ENCODE data around the gene HOXA3.

The HOXA3 gene

DNA sequence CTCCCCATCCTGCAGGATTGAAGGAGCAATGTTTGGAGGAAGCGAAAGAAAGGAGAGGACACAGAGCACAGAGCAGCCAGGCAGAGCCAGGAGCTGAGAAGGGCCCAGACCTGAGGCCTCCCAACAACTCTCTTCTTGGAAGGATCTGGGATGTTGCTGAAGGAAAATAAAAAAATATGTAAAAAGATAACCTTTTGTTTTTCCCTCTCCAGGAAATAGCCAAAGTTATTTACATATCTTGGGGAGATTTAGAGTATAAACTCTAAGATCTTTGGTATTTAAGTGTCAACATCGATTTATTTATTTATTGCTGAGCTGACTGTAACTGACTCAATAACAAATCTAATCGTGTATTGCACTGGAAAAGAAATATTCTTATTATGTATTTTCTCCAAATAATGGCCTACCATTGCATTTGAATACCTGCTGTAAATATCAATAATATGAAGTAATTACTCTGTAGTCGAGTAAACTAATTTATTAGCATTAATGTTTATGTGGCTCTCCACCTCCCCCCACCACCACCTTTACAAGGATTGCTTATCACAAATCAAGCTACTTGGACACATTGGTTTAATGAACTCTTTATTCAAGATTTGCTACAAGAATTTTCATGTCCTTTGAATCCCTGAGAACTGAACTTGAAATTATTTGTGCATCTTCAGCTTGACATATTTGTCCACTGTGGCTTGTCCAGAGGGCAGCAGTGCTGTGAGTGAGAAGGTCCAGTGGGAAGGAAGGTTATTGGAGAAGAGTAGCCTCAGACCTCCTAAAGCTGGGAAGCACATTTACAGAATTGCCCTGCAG lies 34.5 kb upstream of the HOXA3 start:
- peak overlapping the region; percentile 89 for H3K27ac ChIP-seq (ENCODE audit: low read depth, low read length)
- H3K4me1 ChIP-seq (ENCODE audit: control insufficient read depth, insufficient read depth, low read length): peaks cover 13% of the 10 kb centered on the region
- peak overlapping the region; percentile 72 for H3K4me3 ChIP-seq (ENCODE audit: low read length)
- H3K36me3 ChIP-seq (ENCODE audit: control insufficient read depth, insufficient read depth, low read length): no peaks in the 10 kb centered on the region
- H3K9ac ChIP-seq (ENCODE audit: low read length): peak overlapping the region; percentile 61
- H3K27me3 ChIP-seq (ENCODE audit: control insufficient read depth, insufficient read depth, low read length): peaks cover 6% of the 10 kb centered on the region

DNA sequence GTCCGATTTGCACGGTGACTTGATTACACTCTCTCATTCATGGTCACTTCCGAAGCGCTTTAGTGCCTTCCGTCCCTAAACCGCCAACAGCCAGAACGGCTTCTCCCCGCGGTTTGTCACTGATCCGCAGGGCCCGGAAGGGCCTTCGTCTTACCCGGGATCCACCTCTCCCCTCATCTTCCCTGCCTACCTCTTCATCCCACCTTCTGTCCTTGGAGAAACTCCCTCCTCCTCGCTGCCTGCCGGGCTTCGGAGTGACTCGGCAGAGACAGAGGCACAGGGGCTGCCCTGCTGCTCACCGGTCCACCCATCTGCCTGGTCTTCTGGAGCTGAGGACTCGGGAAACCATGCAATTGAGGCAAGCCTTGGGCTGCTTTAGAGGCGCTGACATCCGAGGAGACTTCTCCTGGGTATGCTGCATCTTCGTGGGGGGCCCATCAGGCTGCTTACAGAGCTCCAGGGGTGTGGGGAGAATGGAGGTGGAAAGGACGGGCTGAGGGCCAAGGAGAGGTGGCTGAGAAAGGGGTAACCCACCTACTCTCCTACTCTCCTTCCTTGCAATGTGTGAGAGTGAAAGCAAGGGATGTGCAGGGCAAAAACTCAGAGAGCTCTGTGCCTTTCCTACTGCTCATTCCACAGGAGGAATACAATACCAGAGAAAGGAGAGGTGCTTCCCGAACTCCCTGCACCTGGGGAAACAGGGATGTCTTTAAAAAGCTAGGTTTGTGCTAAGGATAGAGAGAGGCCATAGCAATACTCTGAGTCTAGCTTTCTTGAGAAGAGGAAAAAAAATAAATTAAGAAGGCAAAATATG lies 33.7 kb upstream of the HOXA3 start:
- Histone ChIP-seq H3K4me1 (ENCODE audit: control insufficient read depth, insufficient read depth, low read length) (peaks cover 16% of the 10 kb centered on the region), H3K9ac (ENCODE audit: low read length) (peak overlapping the region; percentile 59), H3K27me3 (ENCODE audit: control insufficient read depth, insufficient read depth, low read length) (peaks cover 3% of the 10 kb centered on the region), H3K27ac (ENCODE audit: low read depth, low read length) (peak overlapping the region; percentile 89), H3K4me3 (ENCODE audit: low read length) (peak overlapping the region; percentile 72), H3K36me3 (ENCODE audit: control insufficient read depth, insufficient read depth, low read length) (no peaks in the 10 kb centered on the region)

DNA sequence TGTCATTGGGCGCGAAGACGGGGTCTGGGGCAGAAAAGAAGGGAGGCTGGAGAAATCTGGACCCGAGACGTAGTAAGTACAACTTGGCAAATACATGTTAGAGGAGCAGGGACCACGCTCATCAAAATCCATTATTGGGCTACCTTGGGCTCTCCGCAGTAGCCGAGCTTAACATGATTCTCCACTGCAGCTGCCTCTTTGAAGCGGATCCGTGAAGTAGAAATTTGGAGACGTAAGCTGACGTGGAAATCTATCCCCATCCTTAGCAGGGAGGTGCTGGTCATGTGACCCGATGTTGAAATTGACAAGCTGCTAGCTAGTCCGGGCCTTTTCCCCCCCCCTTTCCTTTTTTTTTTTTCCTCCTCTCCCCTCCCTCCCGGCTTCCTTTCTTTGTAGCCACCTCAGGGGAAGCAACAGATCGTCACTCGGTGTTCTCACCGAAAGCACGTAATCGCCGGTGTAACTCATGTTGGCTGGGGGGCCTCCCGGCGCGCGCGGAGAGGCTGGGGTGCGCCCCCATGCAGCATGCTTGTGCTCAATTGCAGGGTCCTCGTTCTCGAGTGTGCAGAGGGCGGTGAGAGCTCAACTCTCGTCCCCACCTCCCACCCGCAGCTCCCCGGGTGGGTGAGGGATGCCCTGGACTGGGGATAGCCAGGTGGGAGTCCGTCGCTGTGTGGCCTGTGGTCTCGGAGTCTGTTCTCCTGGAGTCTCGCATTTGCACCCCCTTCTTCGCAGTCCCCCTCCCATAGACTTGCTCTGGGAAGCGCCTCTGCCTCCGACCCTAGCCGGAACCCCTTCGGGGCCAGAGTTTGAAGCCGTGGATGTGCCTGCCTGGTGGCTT lies 32.9 kb upstream of the HOXA3 start, which contains the start of gene HOXA11:
Gene HOXA11 (minus strand): TSS at position 220 of the 841 bp plus-strand sequence. CDS start 88 bp downstream, at position 132.
- Histone ChIP-seq H3K36me3 (ENCODE audit: control insufficient read depth, insufficient read depth, low read length) (no peaks in the 10 kb centered on the region), H3K4me1 (ENCODE audit: control insufficient read depth, insufficient read depth, low read length) (peaks cover 22% of the 10 kb centered on the region), H3K4me3 (ENCODE audit: low read length) (peak within 1 kb of the TSS; percentile 72), H3K27me3 (ENCODE audit: control insufficient read depth, insufficient read depth, low read length) (peaks cover 3% of the 10 kb centered on the region), H3K27ac (ENCODE audit: low read depth, low read length) (peak within 1 kb of the TSS; percentile 96), H3K9ac (ENCODE audit: low read length) (peak within 1 kb of the TSS; percentile 67)

DNA sequence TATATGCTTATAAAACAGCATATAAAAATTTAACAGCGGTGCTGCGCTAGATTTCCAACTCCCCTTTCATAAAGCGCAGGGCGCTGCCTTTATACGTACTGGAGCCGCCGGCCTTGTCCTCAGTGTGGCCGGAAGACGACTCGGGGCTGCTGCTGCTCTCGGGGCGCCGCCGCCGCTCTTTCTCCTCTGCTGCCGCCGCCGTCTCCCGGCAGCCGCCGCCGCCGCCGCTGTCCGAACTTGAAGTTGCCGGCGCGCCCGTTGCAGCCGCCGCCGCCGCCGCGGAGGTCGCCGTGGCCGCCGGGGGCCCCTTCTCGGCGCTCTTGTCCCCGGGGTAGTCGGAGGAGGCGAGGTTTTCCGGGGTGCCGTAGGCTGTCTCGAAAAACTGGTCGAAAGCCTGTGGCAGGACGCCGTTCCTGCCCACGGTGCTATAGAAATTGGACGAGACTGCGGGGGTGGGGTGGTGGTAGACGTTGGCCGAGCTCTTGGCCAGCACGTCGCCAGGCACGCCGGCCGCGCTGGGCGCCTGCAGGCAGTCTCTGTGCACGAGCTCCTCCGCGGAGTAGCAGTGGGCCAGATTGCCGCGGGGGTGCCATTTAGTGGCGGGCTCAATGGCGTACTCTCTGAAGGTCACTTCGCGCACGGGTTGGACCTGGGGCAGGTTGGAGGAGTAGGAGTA lies 32.1 kb upstream of the HOXA3 start:
- peak overlapping the region; percentile 96 for H3K27ac ChIP-seq (ENCODE audit: low read depth, low read length)

DNA sequence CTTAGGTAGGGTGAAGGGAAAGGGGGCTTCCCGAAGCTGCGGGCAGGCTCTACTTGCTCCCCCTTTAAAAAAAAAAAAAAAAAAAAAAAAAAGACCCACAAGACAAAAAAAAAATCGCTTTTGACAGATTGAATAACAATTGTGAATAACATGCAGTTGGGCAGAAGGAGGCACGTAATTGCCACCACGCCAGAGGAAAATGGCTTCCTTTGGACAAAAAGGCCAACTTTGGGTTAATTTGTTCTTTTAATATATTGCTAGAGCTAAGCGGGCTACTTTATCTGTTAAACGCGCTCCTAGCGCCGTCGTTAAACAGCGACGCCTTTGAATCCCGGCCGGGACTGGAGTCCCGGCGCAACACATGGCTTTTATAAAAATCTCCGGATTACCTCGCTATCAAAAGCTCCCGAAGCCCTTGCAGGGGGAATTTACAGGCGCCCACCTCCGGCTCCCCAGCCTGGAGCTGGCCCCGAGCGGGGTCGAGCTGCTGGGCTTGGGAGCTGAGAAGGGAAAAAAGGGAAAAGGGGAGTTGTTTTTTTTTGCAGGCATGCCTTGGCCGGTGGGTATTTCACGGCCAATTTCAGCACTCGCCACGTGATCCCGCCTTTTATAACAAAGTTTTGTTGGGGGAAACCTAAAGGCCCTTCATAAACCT lies 31.4 kb upstream of the HOXA3 start:
- peaks cover 6% of the 10 kb centered on the region for H3K27me3 ChIP-seq (ENCODE audit: control insufficient read depth, insufficient read depth, low read length)
- no peaks in the 10 kb centered on the region for H3K36me3 ChIP-seq (ENCODE audit: control insufficient read depth, insufficient read depth, low read length)
- peak overlapping the region; percentile 96 for H3K27ac ChIP-seq (ENCODE audit: low read depth, low read length)
- H3K4me3 ChIP-seq (ENCODE audit: low read length): peak overlapping the region; percentile 72
- H3K9ac ChIP-seq (ENCODE audit: low read length): peak overlapping the region; percentile 7
- H3K4me1 ChIP-seq (ENCODE audit: control insufficient read depth, insufficient read depth, low read length): peaks cover 14% of the 10 kb centered on the region

More for the DNA sequence above, 32.1 kb upstream of the HOXA3 start:
- H3K27me3 ChIP-seq (ENCODE audit: control insufficient read depth, insufficient read depth, low read length): peaks cover 5% of the 10 kb centered on the region
- no peaks in the 10 kb centered on the region for H3K36me3 ChIP-seq (ENCODE audit: control insufficient read depth, insufficient read depth, low read length)
- peaks cover 16% of the 10 kb centered on the region for H3K4me1 ChIP-seq (ENCODE audit: control insufficient read depth, insufficient read depth, low read length)
- peak overlapping the region; percentile 72 for H3K4me3 ChIP-seq (ENCODE audit: low read length)
- peak overlapping the region; percentile 67 for H3K9ac ChIP-seq (ENCODE audit: low read length)

DNA sequence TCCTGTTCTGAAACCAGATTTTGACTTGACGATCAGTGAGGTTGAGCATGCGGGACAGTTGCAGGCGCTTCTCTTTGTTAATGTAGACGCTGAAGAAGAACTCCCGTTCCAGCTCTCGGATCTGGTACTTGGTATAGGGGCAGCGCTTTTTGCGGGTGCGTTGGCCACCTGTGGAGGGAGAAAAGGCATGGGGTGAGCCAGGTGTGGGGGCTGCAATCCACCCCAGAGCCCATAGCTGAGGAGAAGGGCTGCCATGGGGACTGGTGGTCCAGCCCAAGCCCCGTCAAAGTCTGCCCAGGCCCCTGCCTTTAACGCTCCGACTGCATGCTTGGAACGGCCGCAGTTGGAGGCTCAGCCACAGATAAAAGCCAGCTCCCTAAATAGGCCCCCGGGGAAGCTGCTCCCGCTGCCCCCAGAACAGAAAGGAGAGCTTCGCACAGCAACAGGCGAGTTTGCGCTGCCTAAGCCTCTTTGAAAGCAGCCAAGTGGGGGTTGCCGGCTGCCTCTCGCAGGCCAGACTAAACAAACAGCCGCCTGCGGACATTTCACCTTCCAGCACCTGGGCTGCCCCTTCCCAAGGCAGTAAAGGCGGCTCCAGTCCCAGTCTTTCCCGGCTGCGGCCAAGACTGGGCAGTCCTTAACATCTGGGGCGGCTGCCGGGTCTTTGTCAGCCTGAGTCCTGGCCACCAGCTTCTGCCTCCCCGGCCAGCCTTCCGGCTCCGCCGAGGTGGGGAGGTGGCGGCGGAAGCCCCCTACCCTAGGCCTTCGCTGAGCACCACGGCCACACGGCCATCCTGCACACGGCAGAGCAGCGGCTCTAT lies 30.7 kb upstream of the HOXA3 start:
- H3K4me1 ChIP-seq (ENCODE audit: control insufficient read depth, insufficient read depth, low read length): peaks cover 14% of the 10 kb centered on the region
- H3K36me3 ChIP-seq (ENCODE audit: control insufficient read depth, insufficient read depth, low read length): no peaks in the 10 kb centered on the region
- peak overlapping the region; percentile 7 for H3K9ac ChIP-seq (ENCODE audit: low read length)
- H3K27ac ChIP-seq (ENCODE audit: low read depth, low read length): peak overlapping the region; percentile 96
- peaks cover 6% of the 10 kb centered on the region for H3K27me3 ChIP-seq (ENCODE audit: control insufficient read depth, insufficient read depth, low read length)
- H3K4me3 ChIP-seq (ENCODE audit: low read length): peak overlapping the region; percentile 72

DNA sequence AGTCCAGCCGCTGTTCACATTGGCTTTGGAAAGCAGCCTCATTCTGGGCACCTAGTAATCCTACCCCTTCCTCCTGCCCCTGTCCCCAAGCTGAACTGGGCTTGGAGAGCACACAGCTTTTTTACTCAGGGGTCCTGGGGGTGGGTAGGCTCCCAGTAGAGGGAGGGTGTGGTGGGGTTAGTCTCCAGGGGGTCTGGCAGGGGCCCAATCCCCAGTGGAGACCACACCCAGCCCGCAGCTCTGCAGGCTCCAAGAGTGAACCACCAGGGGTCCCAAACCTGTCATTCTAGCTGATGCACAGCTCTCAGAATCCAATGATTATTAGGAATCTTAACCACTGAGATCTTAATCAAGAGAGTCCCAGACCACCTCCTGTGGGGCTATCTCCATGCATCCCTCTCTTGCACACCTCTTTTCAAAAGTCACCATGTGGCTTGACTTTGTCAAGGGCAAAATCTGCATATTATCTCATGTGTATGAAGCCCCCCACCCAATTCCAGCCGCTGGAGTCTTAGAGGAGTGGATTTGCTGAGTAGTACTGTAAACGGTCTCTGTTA lies 30.0 kb upstream of the HOXA3 start:
- H3K4me1 ChIP-seq (ENCODE audit: control insufficient read depth, insufficient read depth, low read length): peaks cover 14% of the 10 kb centered on the region
- H3K36me3 ChIP-seq (ENCODE audit: control insufficient read depth, insufficient read depth, low read length): no peaks in the 10 kb centered on the region
- no peak overlapping the region for H3K9ac ChIP-seq (ENCODE audit: low read length)
- peak overlapping the region; percentile 96 for H3K27ac ChIP-seq (ENCODE audit: low read depth, low read length)
- H3K4me3 ChIP-seq (ENCODE audit: low read length): peak overlapping the region; percentile 72
- peaks cover 6% of the 10 kb centered on the region for H3K27me3 ChIP-seq (ENCODE audit: control insufficient read depth, insufficient read depth, low read length)

DNA sequence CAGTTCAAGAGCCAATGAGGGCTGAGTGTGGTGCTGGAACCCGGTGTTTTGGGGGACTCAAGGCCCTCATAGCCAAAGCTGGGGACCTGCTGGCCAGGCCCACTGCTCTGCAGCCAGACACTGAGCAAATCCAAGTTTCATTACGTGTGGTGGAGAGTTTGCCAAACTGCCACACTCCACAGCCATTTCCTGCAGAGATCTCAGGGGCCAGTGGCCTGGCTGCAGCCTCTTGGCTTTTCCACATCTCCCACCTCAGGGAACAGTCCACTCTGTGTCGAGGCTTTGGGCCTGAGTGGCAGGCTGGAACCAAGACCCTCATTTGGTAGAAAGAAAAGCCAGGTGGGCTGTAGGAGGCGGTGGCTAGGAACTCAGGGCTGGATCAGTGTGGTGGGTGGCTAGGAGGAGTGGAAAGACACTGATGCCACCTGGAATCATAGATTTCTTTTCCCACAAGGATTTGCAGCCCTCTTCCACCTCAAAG lies 29.5 kb upstream of the HOXA3 start:
- Histone ChIP-seq H3K36me3 (ENCODE audit: control insufficient read depth, insufficient read depth, low read length) (no peaks in the 10 kb centered on the region), H3K27me3 (ENCODE audit: control insufficient read depth, insufficient read depth, low read length) (peaks cover 6% of the 10 kb centered on the region), H3K4me3 (ENCODE audit: low read length) (peak overlapping the region; percentile 17), H3K27ac (ENCODE audit: low read depth, low read length) (peak overlapping the region; percentile 96), H3K9ac (ENCODE audit: low read length) (no peak overlapping the region), H3K4me1 (ENCODE audit: control insufficient read depth, insufficient read depth, low read length) (peaks cover 14% of the 10 kb centered on the region)

DNA sequence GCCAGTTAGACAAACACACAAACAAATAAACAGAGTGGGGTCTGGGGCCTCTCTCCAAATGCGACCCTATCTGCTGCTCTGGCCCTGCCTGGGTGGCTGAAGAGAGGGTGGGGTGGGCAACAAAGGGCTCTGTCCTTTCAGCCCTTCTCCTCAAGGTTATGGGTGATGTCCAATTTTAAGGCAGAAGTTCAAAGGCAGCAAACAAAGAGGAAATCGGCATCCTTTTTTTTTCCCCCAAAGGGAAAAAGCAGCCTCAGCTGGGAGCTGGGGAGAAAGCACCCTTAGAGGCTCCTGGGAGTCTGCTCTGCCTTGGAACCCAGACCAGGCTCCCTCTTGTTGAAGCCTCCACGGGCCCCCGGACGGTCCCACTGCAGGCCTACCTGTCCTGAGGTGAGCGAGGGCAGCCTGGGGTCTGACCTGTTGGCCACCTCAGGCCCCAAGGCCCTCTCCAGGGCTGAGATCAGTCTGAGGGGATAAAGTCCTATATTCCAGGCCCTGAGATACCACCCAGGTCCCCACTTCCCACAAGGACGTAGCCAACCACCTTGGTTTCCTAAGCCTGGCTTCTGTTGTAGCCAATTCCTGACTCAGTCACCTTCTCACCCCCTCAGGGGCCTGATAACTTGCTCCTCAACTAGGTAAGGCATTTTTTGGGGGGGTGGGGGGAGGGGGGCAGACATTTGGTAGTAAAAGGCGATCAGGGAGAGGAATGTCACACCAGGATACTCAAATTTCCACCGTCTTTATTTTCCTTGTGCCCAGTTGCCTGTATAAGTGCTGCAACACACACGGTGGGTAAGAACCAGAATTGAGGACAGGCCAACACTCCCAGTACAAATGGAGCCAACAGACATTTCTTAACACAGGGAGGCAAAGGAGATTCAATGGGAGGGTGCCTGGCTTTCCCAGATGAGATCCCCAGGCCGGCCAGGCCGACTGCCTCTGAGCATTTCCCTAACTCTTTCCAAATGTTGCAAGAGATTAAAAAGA lies 28.3 kb upstream of the HOXA3 start:
- H3K36me3 ChIP-seq (ENCODE audit: control insufficient read depth, insufficient read depth, low read length): no peaks in the 10 kb centered on the region
- H3K4me1 ChIP-seq (ENCODE audit: control insufficient read depth, insufficient read depth, low read length): peaks cover 14% of the 10 kb centered on the region
- H3K27ac ChIP-seq (ENCODE audit: low read depth, low read length): peak overlapping the region; percentile 96
- peaks cover 8% of the 10 kb centered on the region for H3K27me3 ChIP-seq (ENCODE audit: control insufficient read depth, insufficient read depth, low read length)
- no peak overlapping the region for H3K9ac ChIP-seq (ENCODE audit: low read length)
- peak overlapping the region; percentile 44 for H3K4me3 ChIP-seq (ENCODE audit: low read length)

Data from rectal smooth muscle tissue (tissue), 1 donor.